Peyer's patch (tissue), 4 donors: Measurements from ENCODE around the gene CRYBA1.

Source experiments
- CTCF ChIP-seq, 6 experiments: fragments of 450-650 bp in 4 of 6; fragments of 200-600 bp in 2 of 6; sonication (generic) in 1 of 6; IDR thresholded peaks; one replicate each; pipeline ENCODE4 v1.5.1; 2017 to 2019; ENCODE audit warnings: antibody characterized with exemption in 6 of 6, mild to moderate bottlenecking in 3 of 6, moderate library complexity in 1 of 6
- POLR2A ChIP-seq, 2 donors: fragments of 450-650 bp; IDR thresholded peaks; one replicate each; pipeline ENCODE4 v1.5.1; 2017; ENCODE audit warnings: antibody characterized with exemption in 2 of 2, mild to moderate bottlenecking in 2 of 2, moderate library complexity in 2 of 2

GRCh38 chr17:29256735-29257466 lies 10.2 kb downstream of the CRYBA1 start:
- TF ChIP-seq POLR2A (IDR thresholded peaks at IDR 0.05) (no peak), CTCF (IDR thresholded peaks at IDR 0.05) (no peak)
